Measurements from ENCODE around the gene LINGO4. TPM values are rescaled to one million over a fixed set of nuclear protein-coding genes. Genes with fewer than 3 reads are reported as not detected.

Gene LINGO4
- total RNA-seq, 1 experiment from 2014 or later: not detected

- Histone ChIP-seq H3K4me1 (replicated peaks; ENCODE audit: insufficient read depth) (peaks cover 31% of the 10 kb centered on the region), H3K27me3 (ENCODE audit: insufficient read depth, low read depth) (no peaks in the 10 kb centered on the region), H3K4me2 (peak overlapping the region; percentile 92), H4K20me1 (ENCODE audit: insufficient read depth) (no peaks in the 10 kb centered on the region), H3K27ac (peak overlapping the region; percentile 66), H2AFZ (peak overlapping the region; percentile 93), H3F3A (ENCODE audit: insufficient read depth, low read depth) (peaks cover 25% of the 10 kb centered on the region; the same call in 1 of the 2 replicates), H3K9me2 (ENCODE audit: insufficient read depth) (no peaks in the 10 kb centered on the region), H3K79me2 (ENCODE audit: low read depth) (0 out of 2 replicates have a peak, but pooled peaks cover 10% of the 10 kb centered on the region), H3K9me3 (ENCODE audit: insufficient read depth, low read depth) (no peaks in the 10 kb centered on the region), H3K36me3 (ENCODE audit: low read depth) (0 out of 2 replicates have a peak, but pooled peaks cover 10% of the 10 kb centered on the region), H3K4me3 (peak overlapping the region; percentile 83)
- CTCF ChIA-PET: interaction anchor here (0.6 kb wide), 1 partner anchor 157 kb away, joined by 3 read pairs; no protein-coding TSS in a partner anchor
- intact Hi-C loops (cut with micrococcal nuclease; ENCODE audit: unreplicated experiment): loop anchor here (5.0 to 10.0 kb wide), 2 partner anchors 73 to 241 kb away; partner anchors contain the start of gene C2CD4D
- POLR2A ChIA-PET (ENCODE audit: unreplicated experiment): interaction anchor here (0.6 to 0.7 kb wide), 3 partner anchors 38 to 227 kb away, joined by 3 to 6 read pairs (median 4); no protein-coding TSS in a partner anchor
- DNase-seq: no peak
- BruUV-seq (replicated peaks): no TSS peak
- TF ChIP-seq CTCF (conservative IDR thresholded peaks at IDR 0.05) (no peak), EZH2 (IDR thresholded peaks at IDR 0.05; ENCODE audit: low read depth) (no peak)
These were observed 41.2 kb downstream of the LINGO4 start for GRCh38 chr1:151763990-151764389.

GRCh38 chr1:151762941-151763921 is 42.0 kb downstream of the LINGO4 start, which contains the start of gene MRPL9:
TSS of gene MRPL9 (minus strand) at chr1:151763496. CDS start at chr1:151763479, 17 bp downstream.
- TF ChIP-seq CTCF (conservative IDR thresholded peaks at IDR 0.05) (no peak), EZH2 (IDR thresholded peaks at IDR 0.05; ENCODE audit: low read depth) (no peak)
- Histone ChIP-seq H4K20me1 (ENCODE audit: insufficient read depth) (no peaks in the 10 kb centered on the region), H3K4me1 (replicated peaks; ENCODE audit: insufficient read depth) (peaks cover 29% of the 10 kb centered on the region), H3K27ac (peak within 1 kb of the TSS; percentile 66), H3K9me2 (ENCODE audit: insufficient read depth) (no peaks in the 10 kb centered on the region), H2AFZ (peak within 1 kb of the TSS; percentile 93), H3K4me3 (peak within 1 kb of the TSS; percentile 83), H3K27me3 (ENCODE audit: insufficient read depth, low read depth) (no peaks in the 10 kb centered on the region), H3K9me3 (ENCODE audit: insufficient read depth, low read depth) (no peaks in the 10 kb centered on the region), H3K4me2 (peak within 1 kb of the TSS; percentile 92), H3F3A (ENCODE audit: insufficient read depth, low read depth) (peaks cover 21% of the 10 kb centered on the region; the same call in 1 of the 2 replicates), H3K36me3 (ENCODE audit: low read depth) (0 out of 2 replicates have a peak, but pooled peaks cover 10% of the 10 kb centered on the region), H3K79me2 (ENCODE audit: low read depth) (0 out of 2 replicates have a peak, but pooled peaks cover 10% of the 10 kb centered on the region)
- BruUV-seq (replicated peaks): TSS peak; percentile 92
- ChIA-PET CTCF (interaction anchor here (0.6 to 0.7 kb wide), 2 partner anchors 29 to 158 kb away, joined by 3 read pairs; no protein-coding TSS in a partner anchor), POLR2A (ENCODE audit: unreplicated experiment) (interaction anchor here (0.6 to 0.8 kb wide), 5 partner anchors 26 to 481 kb away, joined by 3 to 8 read pairs (median 4); partner anchors contain the start of gene ZNF687)
- peak; percentile 56 to 72 for DNase-seq
- intact Hi-C loops (cut with micrococcal nuclease; ENCODE audit: unreplicated experiment): loop anchor here (5.0 to 10.0 kb wide), 2 partner anchors 74 to 242 kb away; partner anchors contain the start of gene C2CD4D
